HK-2 (cell line): Measurements from ENCODE around the gene SARS2.

Experiments used
- DNase-seq: peaks from one replicate; pipeline ENCODE4 v3.0.0-alpha.2; 2018; ENCODE audit not compliant: unreplicated experiment

The SARS2 gene

GRCh38 chr19:38917921-38918491, 12.6 kb downstream of the SARS2 start:
- DNase-seq, result peak; percentile 26

DNA sequence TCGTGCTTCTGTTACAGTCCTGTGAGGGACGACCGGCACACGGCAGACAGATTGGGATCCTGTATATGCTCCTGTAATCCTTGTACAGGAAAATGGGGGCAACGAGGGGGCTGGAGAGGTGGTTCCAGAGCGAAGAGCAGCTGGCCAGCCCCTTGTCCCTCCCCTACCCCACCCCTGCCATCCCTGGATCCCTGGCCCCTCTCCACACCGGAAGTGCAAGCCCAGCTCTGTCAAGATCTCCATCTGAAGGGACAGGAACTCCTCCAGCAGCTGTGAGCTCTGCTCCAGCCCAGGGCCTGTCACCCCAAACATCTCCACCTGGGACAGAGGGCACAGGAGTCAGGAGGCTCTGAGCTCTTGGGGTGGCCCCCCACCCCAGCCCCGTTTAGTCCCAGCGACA, 13.0 kb downstream of the SARS2 start:
- DNase-seq, result no peak

DNA sequence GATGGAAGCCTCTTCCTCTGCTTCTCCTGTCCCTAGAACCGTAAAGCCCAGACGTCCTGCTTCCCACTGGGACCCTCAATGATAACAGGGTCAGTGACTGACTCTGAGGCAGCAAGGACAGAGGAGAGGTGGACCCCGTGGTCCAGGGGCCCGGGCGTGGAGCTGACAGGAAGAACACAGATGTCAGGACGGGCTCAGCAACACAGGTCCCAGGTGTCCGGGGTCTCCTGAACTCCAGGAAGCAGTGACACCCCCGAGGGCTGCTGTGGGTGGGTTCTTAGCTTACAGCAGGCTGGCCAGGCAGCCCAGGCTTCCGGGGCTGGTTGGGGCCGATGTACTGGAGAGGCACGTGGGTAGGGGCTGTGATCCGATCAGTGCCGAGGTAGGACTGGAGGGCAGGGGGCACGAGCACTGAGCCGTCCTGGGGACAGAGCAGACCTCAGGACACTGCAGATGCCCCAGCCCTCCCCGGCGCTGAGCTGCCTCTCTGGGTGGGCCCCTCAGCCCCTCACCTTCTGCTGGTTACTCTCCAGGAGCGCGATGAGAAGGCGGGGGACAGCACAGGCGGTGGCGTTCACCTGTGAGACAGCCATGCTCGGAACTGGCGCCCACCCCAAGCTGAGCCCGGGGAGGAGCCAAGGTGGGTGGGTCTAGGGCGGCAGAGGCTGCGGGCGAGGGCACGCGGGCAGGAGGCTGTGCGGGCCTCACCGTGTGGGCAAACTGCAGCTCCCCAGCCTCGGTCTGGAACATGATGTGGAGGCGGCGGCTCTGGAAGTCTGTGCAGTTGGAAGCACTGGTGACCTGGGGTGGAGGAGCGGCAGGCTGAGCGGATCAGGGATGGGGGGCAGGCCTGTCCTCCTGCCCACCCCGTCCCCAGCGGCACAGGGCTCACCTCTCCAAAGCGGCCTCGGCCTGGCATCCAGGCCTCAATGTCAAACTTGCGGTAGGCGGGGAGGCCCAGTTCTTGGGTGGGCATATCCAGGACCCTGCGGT, 14.9 kb downstream of the SARS2 start:
- no peak for DNase-seq

GRCh38 chr19:38913958-38914357, 16.6 kb downstream of the SARS2 start:
- DNase-seq, result no peak

GRCh38 chr19:38912600-38913514, 17.7 kb downstream of the SARS2 start:
- no peak for DNase-seq

- DNase-seq, result no peak
Observed at GRCh38 chr19:38911388-38912001, 19.1 kb downstream of the SARS2 start.

GRCh38 chr19:38910488-38910887, 20.1 kb downstream of the SARS2 start:
- no peak for DNase-seq

DNA sequence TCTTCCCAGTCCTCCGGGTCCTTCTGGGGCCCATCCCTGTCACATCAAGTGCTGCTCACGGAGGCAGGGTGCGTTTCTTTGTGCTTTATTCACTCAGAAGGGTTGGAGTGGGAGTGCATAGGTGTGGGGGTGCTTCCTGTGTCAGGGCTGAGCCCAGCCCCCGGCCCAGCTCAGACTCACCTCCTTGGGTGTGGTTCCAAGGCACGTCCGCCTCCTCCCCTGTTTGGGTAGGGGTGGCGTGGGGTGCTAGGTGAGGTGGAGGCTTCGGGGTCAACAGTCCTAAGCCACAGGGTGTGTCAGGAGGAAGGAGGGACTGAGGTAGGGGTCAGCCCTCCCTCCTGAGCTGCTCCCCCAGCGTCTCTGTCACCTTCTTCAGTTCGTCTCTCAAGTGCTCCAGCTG, 21.7 kb downstream of the SARS2 start:
- DNase-seq, result no peak

DNA sequence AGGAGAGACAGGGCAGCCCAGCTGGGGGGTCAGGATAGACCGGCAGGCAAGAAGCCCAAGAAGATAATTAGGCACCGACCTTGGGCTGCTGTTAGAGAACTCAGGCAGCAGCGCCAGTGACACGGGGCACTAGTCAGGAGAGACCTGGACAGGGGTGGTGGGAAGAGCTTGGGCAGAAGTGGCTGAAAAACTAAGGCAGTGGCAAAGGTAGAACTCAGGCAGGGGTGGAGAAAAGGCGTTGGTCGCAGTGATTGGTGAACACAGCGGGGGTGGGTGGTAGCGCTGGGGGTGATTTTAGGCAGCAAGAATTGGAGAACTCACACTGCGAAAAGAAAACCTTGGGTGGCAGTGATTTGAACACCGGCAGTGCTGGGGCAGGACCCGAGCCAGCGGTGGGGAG, 22.9 kb downstream of the SARS2 start:
- no peak for DNase-seq

DNA sequence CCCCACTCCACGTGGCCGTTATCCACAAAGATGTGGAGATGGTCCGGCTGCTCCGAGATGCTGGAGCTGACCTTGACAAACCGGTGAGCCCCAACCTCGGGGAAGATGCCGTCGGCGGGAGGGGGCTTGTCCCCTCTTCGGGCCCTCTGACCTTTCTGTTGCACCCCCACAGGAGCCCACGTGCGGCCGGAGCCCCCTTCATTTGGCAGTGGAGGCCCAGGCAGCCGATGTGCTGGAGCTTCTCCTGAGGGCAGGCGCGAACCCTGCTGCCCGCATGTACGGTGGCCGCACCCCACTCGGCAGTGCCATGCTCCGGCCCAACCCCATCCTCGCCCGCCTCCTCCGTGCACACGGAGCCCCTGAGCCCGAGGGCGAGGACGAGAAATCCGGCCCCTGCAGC, 23.3 kb downstream of the SARS2 start:
- no peak for DNase-seq

DNA sequence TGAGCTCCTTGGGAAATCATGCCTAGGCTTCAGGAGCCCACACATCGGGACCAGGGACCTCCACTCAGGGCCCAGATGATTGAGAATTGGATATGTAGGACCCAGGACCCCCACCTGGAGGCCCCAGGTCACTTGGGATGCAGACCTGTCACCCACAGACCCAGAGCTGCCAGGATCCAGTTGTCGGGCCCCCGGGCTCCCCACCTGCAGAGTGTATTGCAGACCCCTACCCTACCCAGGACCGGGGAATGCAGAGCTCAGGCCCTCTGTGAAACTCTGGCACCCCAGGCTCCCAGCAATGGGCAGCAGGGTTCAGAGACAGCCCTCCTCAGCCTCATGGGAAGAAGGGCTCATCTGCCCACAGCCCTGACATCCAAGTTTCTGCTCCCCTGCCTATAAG, 24.9 kb downstream of the SARS2 start:
- DNase-seq, result no peak

GRCh38 chr19:38904581-38905539, 25.7 kb downstream of the SARS2 start:
- DNase-seq, result no peak

DNA sequence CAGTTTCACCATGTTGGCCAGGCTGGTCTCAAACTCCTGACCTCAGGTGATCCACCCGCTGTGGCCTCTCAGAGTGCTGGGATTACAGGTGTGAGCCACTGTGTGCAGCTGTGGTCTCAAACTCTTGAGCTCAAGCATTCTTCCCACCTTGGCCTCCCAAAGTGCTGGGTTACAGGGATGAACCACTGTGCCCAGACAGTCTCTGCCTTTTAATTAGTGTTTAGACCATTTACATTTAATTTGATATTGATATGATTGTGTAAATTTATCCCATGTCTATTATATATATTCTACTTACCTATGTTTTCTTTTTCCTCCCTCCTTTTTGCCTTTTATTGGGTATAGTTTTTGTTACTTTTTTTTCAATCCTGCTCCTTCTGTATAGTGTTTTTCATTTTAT, 28.9 kb downstream of the SARS2 start:
- no peak for DNase-seq

- DNase-seq, result no peak
Observed at GRCh38 chr19:38900743-38901190, 29.8 kb downstream of the SARS2 start.

GRCh38 chr19:38900202-38900629, 30.3 kb downstream of the SARS2 start:
- DNase-seq, result no peak

- DNase-seq, result peak; percentile 98
Observed at GRCh38 chr19:38899447-38900201, 30.9 kb downstream of the SARS2 start, which contains the start of the genes NFKBIB and SIRT2. TSS of gene NFKBIB (plus strand) at chr19:38899969. CDS start at chr19:38900033, 64 bp downstream. TSS of gene SIRT2 (minus strand) at chr19:38899618. CDS start at chr19:38899521, 97 bp downstream.

DNA sequence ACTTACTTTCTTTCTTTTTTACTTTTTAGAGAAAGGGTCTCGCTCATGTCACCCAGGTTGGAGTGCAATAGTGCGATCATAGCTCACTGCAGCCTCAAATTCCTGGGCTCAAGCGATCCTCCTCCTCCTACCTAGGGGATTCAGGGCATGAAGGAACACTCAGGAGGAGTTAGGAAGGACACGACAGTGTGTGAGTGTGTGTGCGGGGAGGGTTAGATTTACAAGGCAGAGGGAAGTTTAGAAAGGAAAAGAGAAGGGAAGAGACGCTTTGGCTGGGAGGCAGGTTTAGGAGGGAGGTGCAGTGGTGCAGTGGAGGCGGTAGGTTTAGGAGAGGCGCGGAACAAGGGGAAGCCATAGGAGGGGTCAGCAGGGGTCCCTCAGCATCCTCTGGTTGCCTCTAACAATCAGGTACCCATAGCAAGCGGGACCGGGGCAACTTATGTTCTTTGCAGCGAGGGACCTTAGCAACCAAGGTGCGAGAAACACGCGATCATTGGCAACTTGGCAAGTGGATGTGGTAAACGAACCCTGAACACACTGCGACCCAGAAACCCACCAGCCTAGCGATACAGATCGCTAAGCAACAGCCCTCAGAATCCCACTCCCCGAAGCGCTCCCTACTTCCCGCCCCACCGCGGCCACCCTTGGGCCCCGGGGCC, 31.6 kb downstream of the SARS2 start:
- DNase-seq, result peak; percentile 13

DNA sequence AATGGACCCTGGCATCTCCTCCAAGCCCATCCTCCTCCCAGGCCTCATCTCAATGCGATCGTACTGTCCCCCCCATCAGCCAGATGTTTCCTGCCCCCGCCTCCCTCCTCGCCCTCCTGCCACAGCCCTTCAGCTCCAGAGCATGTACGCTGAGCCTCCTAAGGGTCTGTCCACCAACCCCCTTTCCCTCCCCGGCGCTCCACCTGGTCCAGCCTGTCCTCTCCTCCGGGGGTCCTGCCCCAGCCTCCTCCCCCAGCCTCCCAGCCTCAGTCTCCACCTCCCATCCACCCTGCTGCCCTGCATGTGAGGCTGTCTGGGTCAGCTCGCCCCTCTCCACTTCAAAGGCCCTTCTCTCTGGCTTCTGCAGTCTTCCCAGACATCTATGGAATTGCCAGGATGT, 35.6 kb downstream of the SARS2 start:
- no peak for DNase-seq

GRCh38 chr19:38893341-38893771, 37.2 kb downstream of the SARS2 start:
- no peak for DNase-seq
